WTC11 (cell line): ENCODE results near the gene NFKB1. TPM values are rescaled to one million over a fixed set of nuclear protein-coding genes. Genes with fewer than 3 reads are reported as not detected.

Experiments
- ATAC-seq: fragments of 200-7000 bp; cut with Tn5 transposase; 2 replicates; pipeline ENCODE4 v1.10.0; 2021; ENCODE audit warnings: mild to moderate bottlenecking, moderate library complexity
- CTCF ChIA-PET: fragments of 300-600 bp; sonication (Branson Sonifier 250); formaldehyde crosslinking; loops from one replicate; lab custom pipeline; 2021; ENCODE audit warnings: antibody characterized with exemption; lab: Charles Lee
- POLR2A ChIA-PET: fragments of 350-600 bp; sonication (Branson Sonifier 250); formaldehyde crosslinking; loops from one replicate; lab custom pipeline; 2021; ENCODE audit warnings: antibody characterized with exemption; lab: Charles Lee
- DNase-seq: peaks from one replicate; pipeline ENCODE4 v3.0.0; 2021; ENCODE audit warnings: low spot score
- H3K27ac Mint-ChIP-seq: 2 replicates; pipeline ENCODE4 v1.8.0; 2021; ENCODE audit warnings: mixed read lengths
- H3K27me3 Mint-ChIP-seq: 2 replicates; pipeline ENCODE4 v1.8.0; 2021; ENCODE audit warnings: low read depth, mild to moderate bottlenecking, moderate library complexity, mixed read lengths
- H3K36me3 Mint-ChIP-seq: 2 replicates; pipeline ENCODE4 v1.8.0; 2021; ENCODE audit warnings: mixed read lengths
- H3K4me1 Mint-ChIP-seq: 2 replicates; pipeline ENCODE4 v1.8.0; 2022; ENCODE audit warnings: mixed read lengths
- H3K4me3 Mint-ChIP-seq: 2 replicates; pipeline ENCODE4 v1.8.0; 2021; ENCODE audit warnings: mild to moderate bottlenecking, moderate library complexity, mixed read lengths
- H3K9me3 Mint-ChIP-seq: 2 replicates; pipeline ENCODE4 v1.8.0; 2021; ENCODE audit warnings: mixed read lengths
- AR ChIP-seq: fragments of 250-450 bp; sonication (Bioruptor Pico); IDR thresholded peaks from 2 replicates; pipeline ENCODE4 v1.9.0; 2021; ENCODE audit warnings: mild to moderate bottlenecking
- CBFB ChIP-seq: sonication (generic); formaldehyde crosslinking; IDR thresholded peaks from 2 replicates; pipeline ENCODE4 v1.8.1; 2022; ENCODE audit warnings: mild to moderate bottlenecking, low read depth, missing genetic modification reagents
- CREB1 ChIP-seq: sonication (generic); formaldehyde crosslinking; IDR thresholded peaks from 2 replicates; pipeline ENCODE4 v1.8.0; 2023; ENCODE audit warnings: mild to moderate bottlenecking, missing genetic modification reagents
- E2F5 ChIP-seq: sonication (generic); formaldehyde crosslinking; IDR thresholded peaks from 2 replicates; pipeline ENCODE4 v1.8.1; 2022; ENCODE audit warnings: mild to moderate bottlenecking, moderate library complexity, missing genetic modification reagents
- EMX1 ChIP-seq: fragments of 250-450 bp; sonication (Bioruptor Pico); IDR thresholded peaks from 2 replicates; pipeline ENCODE4 v1.8.0; 2021; ENCODE audit warnings: mild to moderate bottlenecking
- ETV6 ChIP-seq: sonication (generic); formaldehyde crosslinking; IDR thresholded peaks from 2 replicates; pipeline ENCODE4 v1.8.1; 2022; ENCODE audit warnings: mild to moderate bottlenecking, missing genetic modification reagents
- FOXP1 ChIP-seq: sonication (generic); formaldehyde crosslinking; IDR thresholded peaks from 2 replicates; pipeline ENCODE4 v1.8.0; 2022; ENCODE audit warnings: missing genetic modification reagents, mild to moderate bottlenecking, moderate library complexity, borderline replicate concordance
- GABPB1 ChIP-seq: sonication (generic); formaldehyde crosslinking; IDR thresholded peaks from 2 replicates; pipeline ENCODE4 v1.8.1; 2023; ENCODE audit warnings: mild to moderate bottlenecking, missing genetic modification reagents
- JAZF1 ChIP-seq: fragments of 250-450 bp; sonication (Bioruptor Pico); IDR thresholded peaks from 2 replicates; pipeline ENCODE4 v1.9.0; 2021; ENCODE audit warnings: moderate library complexity, mild to moderate bottlenecking, inconsistent platforms
- RORB ChIP-seq: fragments of 250-450 bp; sonication (Bioruptor Pico); IDR thresholded peaks from 2 replicates; pipeline ENCODE4 v1.9.0; 2021; ENCODE audit warnings: mild to moderate bottlenecking
- SMAD4 ChIP-seq: sonication (generic); formaldehyde crosslinking; IDR thresholded peaks from 2 replicates; pipeline ENCODE4 v1.8.0; 2022; ENCODE audit warnings: mild to moderate bottlenecking, missing genetic modification reagents
- TCF7 ChIP-seq: sonication (generic); formaldehyde crosslinking; IDR thresholded peaks from 2 replicates; pipeline ENCODE4 v1.8.0; 2022; ENCODE audit warnings: mild to moderate bottlenecking, low read depth, missing genetic modification reagents, moderate library complexity
- TP53 ChIP-seq: sonication (generic); formaldehyde crosslinking; IDR thresholded peaks from 2 replicates; pipeline ENCODE4 v1.8.1; 2023; ENCODE audit warnings: mild to moderate bottlenecking, missing genetic modification reagents
- ZBTB43 ChIP-seq: sonication (generic); formaldehyde crosslinking; IDR thresholded peaks from 2 replicates; pipeline ENCODE4 v1.8.1; 2023; ENCODE audit warnings: mild to moderate bottlenecking, missing genetic modification reagents
- ZNF416 ChIP-seq: fragments of 250-450 bp; sonication (Bioruptor Pico); IDR thresholded peaks from 2 replicates; pipeline ENCODE4 v1.9.0; 2021; ENCODE audit warnings: mild to moderate bottlenecking, inconsistent platforms
- total RNA-seq: library from RNA; stranded (reverse); gene quantifications from 3 replicates; pipeline ENCODE4 v1.2.3, GENCODE V29; 2021
- TF ChIP-seq, protein P1 (sequence below): sonication (generic); formaldehyde crosslinking; conservative IDR thresholded peaks from 2 replicates; pipeline ENCODE4 v1.8.1; 2023; ENCODE audit warnings: mild to moderate bottlenecking, low read depth, missing genetic modification reagents, moderate library complexity
- TF ChIP-seq, protein P2 (sequence below): sonication (generic); formaldehyde crosslinking; IDR thresholded peaks from 2 replicates; pipeline ENCODE4 v1.8.0; 2023; ENCODE audit warnings: mild to moderate bottlenecking, missing genetic modification reagents
- TF ChIP-seq, protein P3 (sequence below): sonication (generic); formaldehyde crosslinking; IDR thresholded peaks from 2 replicates; pipeline ENCODE4 v1.8.1; 2023; ENCODE audit warnings: mild to moderate bottlenecking, missing genetic modification reagents

Gene NFKB1
- total RNA-seq, 1 experiment from 2014 or later = 5.6 TPM

DNA sequence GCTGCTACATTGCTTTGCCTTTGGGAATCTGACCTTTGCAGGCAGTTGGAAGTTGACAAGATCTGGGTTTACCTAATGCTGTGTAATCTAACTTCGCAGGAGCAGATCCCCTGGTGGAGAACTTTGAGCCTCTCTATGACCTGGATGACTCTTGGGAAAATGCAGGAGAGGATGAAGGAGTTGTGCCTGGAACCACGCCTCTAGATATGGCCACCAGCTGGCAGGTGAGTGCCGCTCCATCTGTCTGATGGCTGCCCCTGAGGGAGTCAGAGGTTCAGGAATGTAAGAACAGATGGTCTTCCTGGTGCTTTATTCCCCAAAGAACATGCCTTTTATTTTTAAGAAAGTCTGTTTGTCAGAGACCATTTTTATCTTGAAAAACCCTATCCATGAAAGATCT, 109.3 kb downstream of the NFKB1 start:
- POLR2A ChIA-PET = no interaction called here
- Mint-ChIP-seq H3K4me1 (peaks cover 25% of the 10 kb centered on the region), H3K4me3 (no peak overlapping the region), H3K27me3 (no peaks in the 10 kb centered on the region)
- no peak for DNase-seq
- peak; percentile 55; the same call in 1 of the 2 replicates for ATAC-seq
- CTCF ChIA-PET = interaction anchor here (1.7 to 2.6 kb wide), 2 partner anchors 14 to 32 kb away, joined by 6 to 12 read pairs; no protein-coding TSS in a partner anchor
- TF ChIP-seq RORB (CRISPR knock-in tag) (no peak), AR (CRISPR knock-in tag) (no peak), CREB1 (CRISPR knock-in tag) (no peak)
- TF ChIP-seq, protein P1, sequence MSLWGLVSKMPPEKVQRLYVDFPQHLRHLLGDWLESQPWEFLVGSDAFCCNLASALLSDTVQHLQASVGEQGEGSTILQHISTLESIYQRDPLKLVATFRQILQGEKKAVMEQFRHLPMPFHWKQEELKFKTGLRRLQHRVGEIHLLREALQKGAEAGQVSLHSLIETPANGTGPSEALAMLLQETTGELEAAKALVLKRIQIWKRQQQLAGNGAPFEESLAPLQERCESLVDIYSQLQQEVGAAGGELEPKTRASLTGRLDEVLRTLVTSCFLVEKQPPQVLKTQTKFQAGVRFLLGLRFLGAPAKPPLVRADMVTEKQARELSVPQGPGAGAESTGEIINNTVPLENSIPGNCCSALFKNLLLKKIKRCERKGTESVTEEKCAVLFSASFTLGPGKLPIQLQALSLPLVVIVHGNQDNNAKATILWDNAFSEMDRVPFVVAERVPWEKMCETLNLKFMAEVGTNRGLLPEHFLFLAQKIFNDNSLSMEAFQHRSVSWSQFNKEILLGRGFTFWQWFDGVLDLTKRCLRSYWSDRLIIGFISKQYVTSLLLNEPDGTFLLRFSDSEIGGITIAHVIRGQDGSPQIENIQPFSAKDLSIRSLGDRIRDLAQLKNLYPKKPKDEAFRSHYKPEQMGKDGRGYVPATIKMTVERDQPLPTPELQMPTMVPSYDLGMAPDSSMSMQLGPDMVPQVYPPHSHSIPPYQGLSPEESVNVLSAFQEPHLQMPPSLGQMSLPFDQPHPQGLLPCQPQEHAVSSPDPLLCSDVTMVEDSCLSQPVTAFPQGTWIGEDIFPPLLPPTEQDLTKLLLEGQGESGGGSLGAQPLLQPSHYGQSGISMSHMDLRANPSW (CRISPR knock-in tag) = no peak
- TF ChIP-seq, protein P2, sequence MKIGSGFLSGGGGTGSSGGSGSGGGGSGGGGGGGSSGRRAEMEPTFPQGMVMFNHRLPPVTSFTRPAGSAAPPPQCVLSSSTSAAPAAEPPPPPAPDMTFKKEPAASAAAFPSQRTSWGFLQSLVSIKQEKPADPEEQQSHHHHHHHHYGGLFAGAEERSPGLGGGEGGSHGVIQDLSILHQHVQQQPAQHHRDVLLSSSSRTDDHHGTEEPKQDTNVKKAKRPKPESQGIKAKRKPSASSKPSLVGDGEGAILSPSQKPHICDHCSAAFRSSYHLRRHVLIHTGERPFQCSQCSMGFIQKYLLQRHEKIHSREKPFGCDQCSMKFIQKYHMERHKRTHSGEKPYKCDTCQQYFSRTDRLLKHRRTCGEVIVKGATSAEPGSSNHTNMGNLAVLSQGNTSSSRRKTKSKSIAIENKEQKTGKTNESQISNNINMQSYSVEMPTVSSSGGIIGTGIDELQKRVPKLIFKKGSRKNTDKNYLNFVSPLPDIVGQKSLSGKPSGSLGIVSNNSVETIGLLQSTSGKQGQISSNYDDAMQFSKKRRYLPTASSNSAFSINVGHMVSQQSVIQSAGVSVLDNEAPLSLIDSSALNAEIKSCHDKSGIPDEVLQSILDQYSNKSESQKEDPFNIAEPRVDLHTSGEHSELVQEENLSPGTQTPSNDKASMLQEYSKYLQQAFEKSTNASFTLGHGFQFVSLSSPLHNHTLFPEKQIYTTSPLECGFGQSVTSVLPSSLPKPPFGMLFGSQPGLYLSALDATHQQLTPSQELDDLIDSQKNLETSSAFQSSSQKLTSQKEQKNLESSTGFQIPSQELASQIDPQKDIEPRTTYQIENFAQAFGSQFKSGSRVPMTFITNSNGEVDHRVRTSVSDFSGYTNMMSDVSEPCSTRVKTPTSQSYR = no peak
- TF ChIP-seq, all 79 proteins: peak for 0
- Mint-ChIP-seq H3K36me3 (peaks cover 3% of the 10 kb centered on the region; the same call in 1 of the 2 replicates), H3K27ac (no peak overlapping the region), H3K9me3 (peaks cover 4% of the 10 kb centered on the region; the same call in 1 of the 2 replicates)

DNA sequence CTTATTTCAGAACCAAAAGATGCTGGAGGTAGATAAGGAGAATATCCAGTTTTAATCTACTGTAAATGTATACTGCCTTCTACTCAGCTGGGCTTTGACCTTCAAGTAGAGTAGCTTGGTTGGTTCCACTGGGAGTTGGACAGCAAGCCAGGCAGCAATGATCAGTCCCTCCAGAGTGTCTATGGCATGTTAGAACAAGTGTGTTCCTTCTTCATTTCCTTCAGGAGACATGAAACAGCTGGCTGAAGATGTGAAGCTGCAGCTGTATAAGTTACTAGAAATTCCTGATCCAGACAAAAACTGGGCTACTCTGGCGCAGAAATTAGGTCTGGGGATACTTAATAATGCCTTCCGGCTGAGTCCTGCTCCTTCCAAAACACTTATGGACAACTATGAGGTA, 111.1 kb downstream of the NFKB1 start:
- CTCF ChIA-PET = no interaction called here
- H3K4me1 Mint-ChIP-seq = peaks cover 38% of the 10 kb centered on the region
- POLR2A ChIA-PET = no interaction called here
- H3K36me3 Mint-ChIP-seq = peaks cover 3% of the 10 kb centered on the region; the same call in 1 of the 2 replicates
- H3K27me3 Mint-ChIP-seq = no peaks in the 10 kb centered on the region
- peak overlapping the region; percentile 77; the same call in 1 of the 2 replicates for H3K27ac Mint-ChIP-seq
- TF ChIP-seq EMX1 (no peak), JAZF1 (no peak), E2F5 (CRISPR knock-in tag) (no peak), CBFB (no peak), TP53 (CRISPR knock-in tag) (no peak), GABPB1 (CRISPR knock-in tag) (no peak), TCF7 (CRISPR knock-in tag) (no peak)
- DNase-seq (no peak), ATAC-seq (no peak)
- no peak overlapping the region for H3K4me3 Mint-ChIP-seq
- peaks cover 4% of the 10 kb centered on the region; the same call in 1 of the 2 replicates for H3K9me3 Mint-ChIP-seq

GRCh38 chr4:102612824-102613366, 111.7 kb downstream of the NFKB1 start:
- Mint-ChIP-seq H3K27ac (peak overlapping the region; percentile 77), H3K27me3 (no peaks in the 10 kb centered on the region), H3K9me3 (peaks cover 4% of the 10 kb centered on the region; the same call in 1 of the 2 replicates), H3K36me3 (peaks cover 3% of the 10 kb centered on the region; the same call in 1 of the 2 replicates), H3K4me1 (peaks cover 41% of the 10 kb centered on the region), H3K4me3 (no peak overlapping the region)
- DNase-seq (no peak), ATAC-seq (no peak; the same call in 1 of the 2 replicates)
- CTCF ChIA-PET = interaction anchor here (0.5 to 2.6 kb wide), 2 partner anchors 34 to 182 kb away, joined by 4 to 8 read pairs; no protein-coding TSS in a partner anchor
- POLR2A ChIA-PET = no interaction called here
- no peak for TF ChIP-seq ETV6
- TF ChIP-seq FOXP1 (CRISPR knock-in tag) = no peak
- no peak for TF ChIP-seq E2F5 (CRISPR knock-in tag)
- no peak for TF ChIP-seq SMAD4
- TF ChIP-seq, protein P3, sequence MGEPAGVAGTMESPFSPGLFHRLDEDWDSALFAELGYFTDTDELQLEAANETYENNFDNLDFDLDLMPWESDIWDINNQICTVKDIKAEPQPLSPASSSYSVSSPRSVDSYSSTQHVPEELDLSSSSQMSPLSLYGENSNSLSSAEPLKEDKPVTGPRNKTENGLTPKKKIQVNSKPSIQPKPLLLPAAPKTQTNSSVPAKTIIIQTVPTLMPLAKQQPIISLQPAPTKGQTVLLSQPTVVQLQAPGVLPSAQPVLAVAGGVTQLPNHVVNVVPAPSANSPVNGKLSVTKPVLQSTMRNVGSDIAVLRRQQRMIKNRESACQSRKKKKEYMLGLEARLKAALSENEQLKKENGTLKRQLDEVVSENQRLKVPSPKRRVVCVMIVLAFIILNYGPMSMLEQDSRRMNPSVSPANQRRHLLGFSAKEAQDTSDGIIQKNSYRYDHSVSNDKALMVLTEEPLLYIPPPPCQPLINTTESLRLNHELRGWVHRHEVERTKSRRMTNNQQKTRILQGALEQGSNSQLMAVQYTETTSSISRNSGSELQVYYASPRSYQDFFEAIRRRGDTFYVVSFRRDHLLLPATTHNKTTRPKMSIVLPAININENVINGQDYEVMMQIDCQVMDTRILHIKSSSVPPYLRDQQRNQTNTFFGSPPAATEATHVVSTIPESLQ (CRISPR knock-in tag) = no peak
- TF ChIP-seq ZNF416 = no peak
- no peak for TF ChIP-seq ZBTB43 (CRISPR knock-in tag)
